K562 (cell line): ENCODE results near the gene SUSD3. TPM values are rescaled to one million over a fixed set of nuclear protein-coding genes. Genes with fewer than 3 reads are reported as not detected.

Source experiments
- ATAC-seq: fragments of 200-7000 bp; cut with Tn5 transposase; 3 replicates; pipeline ENCODE4 v1.9.1; 2020; ENCODE audit warnings: moderate library complexity
- BruUV-seq: library from RNA; stranded (reverse); fragments of 400-500 nt; replicated peaks from 2 replicates; lab custom pipeline; 2021; lab: Mats Ljungman, UMichigan
- CTCF ChIA-PET: fragments of 300-600 bp; formaldehyde crosslinking; extraction: SDS; loops from one replicate; lab custom pipeline; 2021; ENCODE audit warnings: low intra/inter-chr PET ratio; lab: Yijun Ruan, JAX
- POLR2A ChIA-PET: fragments of 300-600, 350-650 bp; sonication (Branson Sonifier 250); formaldehyde crosslinking; extraction: SDS; loops from one replicate; lab custom pipeline; 2021; ENCODE audit warnings: antibody characterized with exemption, inconsistent platforms; lab: Yijun Ruan, JAX
- DNase-seq, 4 experiments: peaks; one replicate each; pipeline versions ENCODE4 v3.0.0 to v3.0.0-alpha.2; 2011 to 2018; ENCODE audit warnings: low spot score in 3 of 4, mixed read lengths in 3 of 4; ENCODE audit errors: extremely low read depth in 1 of 4
- FAIRE-seq: peaks from 2 replicates; lab custom pipeline; 2011; peaks lifted over from hg19 to GRCh38; lab: Jason Lieb, UNC
- H2AFZ ChIP-seq: 2 replicates; pipeline ENCODE4 v1.6.0; 2011; ENCODE audit warnings: low read depth, low read length, control low read depth, inconsistent platforms
- H3K27ac ChIP-seq: fragments of 200-600 bp; 3 replicates; pipeline ENCODE4 v1.8.0; 2011; ENCODE audit warnings: low read depth, mild to moderate bottlenecking, control low read depth, inconsistent platforms, low read length, moderate library complexity, mixed read lengths; ENCODE audit errors: extremely low read depth
- H3K27me3 ChIP-seq, 2 experiments: fragments of 300-600 bp in 1 of 2; 2 replicates in 1 of 2; 3 replicates in 1 of 2; pipeline versions ENCODE4 v1.6.0 to v1.8.0; 2011; ENCODE audit warnings: inconsistent platforms in 2 of 2, low read length in 2 of 2, mild to moderate bottlenecking in 1 of 2, mixed read lengths in 1 of 2, moderate library complexity in 1 of 2; ENCODE audit not compliant: control insufficient read depth in 2 of 2, insufficient read depth in 2 of 2
- H3K36me3 ChIP-seq: fragments of 300-600 bp; 3 replicates; pipeline ENCODE4 v1.8.0; 2011; ENCODE audit warnings: mild to moderate bottlenecking, low read length, inconsistent platforms; ENCODE audit not compliant: control insufficient read depth, insufficient read depth
- H3K4me1 ChIP-seq, 2 experiments: fragments of 200-600 bp in 1 of 2; replicated peaks in 1 of 2; 2 replicates in 1 of 2; 3 replicates in 1 of 2; pipeline versions ENCODE4 v1.5.1 to v1.8.0; 2011; ENCODE audit warnings: inconsistent platforms in 2 of 2, low read length in 2 of 2, mild to moderate bottlenecking in 1 of 2, mixed read lengths in 1 of 2, moderate library complexity in 1 of 2; ENCODE audit not compliant: control insufficient read depth in 2 of 2, insufficient read depth in 2 of 2
- H3K4me2 ChIP-seq: 2 replicates; pipeline ENCODE4 v1.6.1; 2011; ENCODE audit warnings: low read length, control low read depth, inconsistent platforms, mixed read lengths; ENCODE audit not compliant: insufficient read depth
- H3K4me3 ChIP-seq: fragments of 200-600 bp; sonication (generic), shearing (Covaris generic); 2 replicates; pipeline ENCODE4 v1.5.1; 2016; ENCODE audit warnings: control low read depth, inconsistent platforms
- H3K79me2 ChIP-seq: fragments of 200-600 bp; 3 replicates; pipeline ENCODE4 v1.8.0; 2011; ENCODE audit warnings: low read length, inconsistent platforms; ENCODE audit not compliant: control insufficient read depth, insufficient read depth
- H3K9ac ChIP-seq, 2 experiments: 2 replicates each; pipeline versions ENCODE4 v1.6.0 to v1.6.1; 2011; ENCODE audit warnings: low read depth in 2 of 2, low read length in 2 of 2, control low read depth in 1 of 2, inconsistent platforms in 1 of 2, mild to moderate bottlenecking in 1 of 2, mixed read lengths in 1 of 2; ENCODE audit not compliant: insufficient read depth in 1 of 2
- H3K9me1 ChIP-seq: one replicate; pipeline ENCODE4 v1.6.0; 2011; ENCODE audit warnings: inconsistent platforms, mild to moderate bottlenecking, low read length, moderate library complexity; ENCODE audit not compliant: control insufficient read depth, insufficient read depth
- H3K9me3 ChIP-seq: replicated peaks from 2 replicates; pipeline ENCODE4 v1.5.1; 2011; ENCODE audit warnings: low read depth, low read length, inconsistent platforms; ENCODE audit not compliant: control insufficient read depth, insufficient read depth
- H4K20me1 ChIP-seq: replicated peaks from 2 replicates; pipeline ENCODE4 v1.6.1; 2011; ENCODE audit warnings: low read length, inconsistent platforms, mixed read lengths; ENCODE audit not compliant: control insufficient read depth, insufficient read depth
- ARID2 ChIP-seq: fragments of 450-650 bp; IDR thresholded peaks from 2 replicates; pipeline ENCODE4 v1.6.1; 2017; ENCODE audit warnings: antibody characterized with exemption, mild to moderate bottlenecking
- FOXM1 ChIP-seq, 2 experiments: fragments of 450-650 bp in 1 of 2; sonication (generic) in 1 of 2; formaldehyde crosslinking in 1 of 2; IDR thresholded peaks; 2 replicates each; pipeline versions ENCODE4 v1.6.1 to v1.9.0; 2017 to 2022; ENCODE audit warnings: low read depth in 2 of 2, mild to moderate bottlenecking in 2 of 2, missing genetic modification reagents in 1 of 2, moderate library complexity in 1 of 2
- HDAC6 ChIP-seq: IDR thresholded peaks from 2 replicates; pipeline ENCODE4 v1.6.1; 2012; ENCODE audit warnings: low read depth, mild to moderate bottlenecking, control low read depth, inconsistent platforms, low read length, moderate library complexity
- IRF1 ChIP-seq: sonication (generic); formaldehyde crosslinking; IDR thresholded peaks from 2 replicates; pipeline ENCODE4 v1.8.0; 2022; ENCODE audit warnings: missing genetic modification reagents, mild to moderate bottlenecking, borderline replicate concordance
- ZNF165 ChIP-seq: fragments of 250-450 bp; sonication (Bioruptor Pico); IDR thresholded peaks from 2 replicates; pipeline ENCODE4 v1.4.0; 2020; ENCODE audit warnings: borderline replicate concordance
- ZNF592 ChIP-seq: fragments of 450-650 bp; IDR thresholded peaks from 2 replicates; pipeline ENCODE4 v1.6.1; 2017; ENCODE audit warnings: antibody characterized with exemption, mild to moderate bottlenecking
- WGBS: fragments of 100-300 bp; shearing (Covaris generic); methylation state at CpG from one replicate; pipeline ENCODE4 v1.1.6; 2016; ENCODE audit warnings: low coverage, mixed read lengths; ENCODE audit not compliant: insufficient coverage; ENCODE audit errors: missing lambda C conversion rate; 5-methylcytosine and 5-hydroxymethylcytosine counted together
- in situ Hi-C: fragments of 300-500 bp; cut with MboI; formaldehyde crosslinking; loops from 4 replicates; pipeline ENCODE4 v1.15.0; 2018; ENCODE audit warnings: inconsistent platforms, mixed read lengths
- intact Hi-C: fragments of 100-400 bp; cut with micrococcal nuclease; formaldehyde crosslinking; loops from 2 replicates; pipeline ENCODE4 v1.14.2; 2022
- polyA plus RNA-seq, 8 experiments: library from polyadenylated mRNA; depleted of rRNA in 4 of 8; stranded (reverse) in 5 of 8; unstranded in 3 of 8; fragments of >200 nt; fragmentation: Nextera tagmentation in 2 of 8; fragmentation: Illumina TruSeq in 1 of 8; extraction: Ambion mirVana in 2 of 8; extraction: Trizol in 1 of 8; gene quantifications; 2 replicates each; pipeline versions ENCODE4 v1.2.1 to v1.2.3, GENCODE V29; 2011 to 2014; ENCODE audit warnings: inconsistent platforms in 1 of 8, missing spikeins in 1 of 8
- total RNA-seq, 7 experiments: library from RNA; depleted of rRNA in 6 of 7; stranded (reverse); fragments of >200 nt in 6 of 7; fragmentation: Illumina TruSeq in 2 of 7; extraction: Trizol in 2 of 7; gene quantifications; 2 replicates each; pipeline versions ENCODE4 v1.2.1 to v1.2.3, GENCODE V29; 2011 to 2021; ENCODE audit warnings: low replicate concordance in 1 of 7
- TF ChIP-seq, protein P1 (sequence below): fragments of 450-650 bp; conservative IDR thresholded peaks from 2 replicates; pipeline ENCODE4 v1.6.1; 2016; ENCODE audit warnings: missing genetic modification characterization, low read depth, mild to moderate bottlenecking, control low read depth, missing compliant biosample characterization
- TF ChIP-seq, protein P2 (sequence below): sonication (generic); formaldehyde crosslinking; IDR thresholded peaks from 2 replicates; pipeline ENCODE4 v1.8.1; 2023; ENCODE audit warnings: mild to moderate bottlenecking, missing genetic modification reagents

The SUSD3 gene
- total and polyA plus RNA-seq, 9 of the 15 experiments (the other 6 are each of a cell fraction or from before 2014, with no cell fraction given): 1.3 to 21.7 (median 11.4) TPM

- TF ChIP-seq ZNF592: 0 out of 2 replicates have a peak, but pooled peaks have one; percentile 27
- TF ChIP-seq HDAC6: no peak
- TF ChIP-seq, all 486 proteins: peak for 23
These were observed 39.9 kb downstream of the SUSD3 start (continued) for GRCh38 chr9:93098236-93098946.

- 82% methylated on average over 15 of the region's 16 CpGs for WGBS
- Histone ChIP-seq H3K4me3 (no peak overlapping the region), H3K4me2 (no peak overlapping the region), H3K79me2 (no peaks in the 10 kb centered on the region; the same call in 2 of the 3 replicates), H3K9me3 (no peaks in the 10 kb centered on the region), H3K9ac (peak overlapping the region in 1 of 2 experiments; percentile 52; a peak in 1 of 4 replicates), H3K9me1 (peaks cover 4% of the 10 kb centered on the region), H2AFZ (no peak overlapping the region), H3K27ac (no peak overlapping the region), H3K27me3 (no peaks in the 10 kb centered on the region), H3K4me1 (peaks cover 7 to 37% of the 10 kb centered on the region in 2 experiments), H3K36me3 (no peaks in the 10 kb centered on the region), H4K20me1 (0 out of 2 replicates have a peak, but pooled peaks cover 4% of the 10 kb centered on the region)
- no peak for ATAC-seq
- ChIA-PET CTCF (no interaction called here), POLR2A (no interaction called here)
- intact Hi-C loops: loop anchor here (5.0 kb wide), 1 partner anchor 37 kb away; no protein-coding TSS in a partner anchor
- FAIRE-seq: no peak
- no TSS peak for BruUV-seq
- in situ Hi-C loops: loop anchor here (10.0 kb wide), 1 partner anchor 205 kb away; no protein-coding TSS in a partner anchor
- no peak for DNase-seq
- TF ChIP-seq FOXM1 (IDR thresholded peaks at IDR 0.05; ENCODE audit: low read depth) (no peak), FOXM1 (CRISPR knock-in tag; IDR thresholded peaks at IDR 0.05; ENCODE audit: low read depth) (no peak), ARID2 (no peak), IRF1 (no peak), ZNF165 (no peak)
- TF ChIP-seq, protein P1, sequence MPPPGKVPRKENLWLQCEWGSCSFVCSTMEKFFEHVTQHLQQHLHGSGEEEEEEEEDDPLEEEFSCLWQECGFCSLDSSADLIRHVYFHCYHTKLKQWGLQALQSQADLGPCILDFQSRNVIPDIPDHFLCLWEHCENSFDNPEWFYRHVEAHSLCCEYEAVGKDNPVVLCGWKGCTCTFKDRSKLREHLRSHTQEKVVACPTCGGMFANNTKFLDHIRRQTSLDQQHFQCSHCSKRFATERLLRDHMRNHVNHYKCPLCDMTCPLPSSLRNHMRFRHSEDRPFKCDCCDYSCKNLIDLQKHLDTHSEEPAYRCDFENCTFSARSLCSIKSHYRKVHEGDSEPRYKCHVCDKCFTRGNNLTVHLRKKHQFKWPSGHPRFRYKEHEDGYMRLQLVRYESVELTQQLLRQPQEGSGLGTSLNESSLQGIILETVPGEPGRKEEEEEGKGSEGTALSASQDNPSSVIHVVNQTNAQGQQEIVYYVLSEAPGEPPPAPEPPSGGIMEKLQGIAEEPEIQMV (tag): no peak
- TF ChIP-seq, protein P2, sequence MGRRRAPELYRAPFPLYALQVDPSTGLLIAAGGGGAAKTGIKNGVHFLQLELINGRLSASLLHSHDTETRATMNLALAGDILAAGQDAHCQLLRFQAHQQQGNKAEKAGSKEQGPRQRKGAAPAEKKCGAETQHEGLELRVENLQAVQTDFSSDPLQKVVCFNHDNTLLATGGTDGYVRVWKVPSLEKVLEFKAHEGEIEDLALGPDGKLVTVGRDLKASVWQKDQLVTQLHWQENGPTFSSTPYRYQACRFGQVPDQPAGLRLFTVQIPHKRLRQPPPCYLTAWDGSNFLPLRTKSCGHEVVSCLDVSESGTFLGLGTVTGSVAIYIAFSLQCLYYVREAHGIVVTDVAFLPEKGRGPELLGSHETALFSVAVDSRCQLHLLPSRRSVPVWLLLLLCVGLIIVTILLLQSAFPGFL: no peak
These were observed 41.2 kb downstream of the SUSD3 start for GRCh38 chr9:93099551-93100275.
